ENCODE measurements around the gene CERS2. TPM values are rescaled to one million over a fixed set of nuclear protein-coding genes. Genes with fewer than 3 reads are reported as not detected.

CERS2 gene
- total RNA-seq, 2 experiments from 2014 or later: 153 TPM

GRCh38 chr1:150992626-150993025 lies 18.0 kb upstream of the CERS2 start:
- no peaks in the 10 kb centered on the region for H3K27me3 Mint-ChIP-seq
- no peaks in the 10 kb centered on the region for H3K36me3 Mint-ChIP-seq
- H3K4me3 Mint-ChIP-seq: no peak overlapping the region
- POLR2A ChIA-PET: no interaction called here
- ATAC-seq (ENCODE audit: low read depth) (no peak), DNase-seq (no peak)
- peaks cover 14% of the 10 kb centered on the region for H3K4me1 Mint-ChIP-seq
- no peaks in the 10 kb centered on the region for H3K9me3 Mint-ChIP-seq
- H3K27ac Mint-ChIP-seq: no peak overlapping the region

- POLR2A ChIA-PET: no interaction called here
- Mint-ChIP-seq H3K36me3 (no peaks in the 10 kb centered on the region), H3K27me3 (peaks cover 4% of the 10 kb centered on the region), H3K27ac (no peak overlapping the region), H3K4me3 (no peak overlapping the region), H3K9me3 (no peaks in the 10 kb centered on the region), H3K4me1 (peaks cover 9% of the 10 kb centered on the region)
- no peak for DNase-seq
- no peak for ATAC-seq (ENCODE audit: low read depth)
Observed at GRCh38 chr1:150987924-150988323, 13.3 kb upstream of the CERS2 start.

GRCh38 chr1:150985179-150985825 lies 10.7 kb upstream of the CERS2 start:
- H3K36me3 Mint-ChIP-seq: no peaks in the 10 kb centered on the region
- no peak overlapping the region for H3K4me3 Mint-ChIP-seq
- no peak overlapping the region for H3K27ac Mint-ChIP-seq
- POLR2A ChIA-PET: no interaction called here
- H3K27me3 Mint-ChIP-seq: peaks cover 4% of the 10 kb centered on the region
- DNase-seq (no peak), ATAC-seq (ENCODE audit: low read depth) (no peak)
- peaks cover 9% of the 10 kb centered on the region for H3K4me1 Mint-ChIP-seq
- H3K9me3 Mint-ChIP-seq: no peaks in the 10 kb centered on the region

- POLR2A ChIA-PET: interaction anchor here (0.6 to 1.4 kb wide), 3 partner anchors 76 to 190 kb away, joined by 3 to 4 read pairs (median 3); no protein-coding TSS in a partner anchor
- Mint-ChIP-seq H3K36me3 (no peaks in the 10 kb centered on the region), H3K4me1 (peaks cover 12% of the 10 kb centered on the region), H3K27ac (peak within 1 kb of the TSS; percentile 24), H3K4me3 (no peak within 1 kb of the TSS), H3K9me3 (no peaks in the 10 kb centered on the region), H3K27me3 (peaks cover 4% of the 10 kb centered on the region)
- no peak for ATAC-seq (ENCODE audit: low read depth)
- DNase-seq: no peak
Observed at GRCh38 chr1:150981805-150982712, 7.4 kb upstream of the CERS2 start, which contains the start of gene ANXA9. ANXA9 (plus strand) TSS chr1:150982292; CDS start chr1:150983106, 814 bp downstream.

GRCh38 chr1:150981177-150981804 lies 6.7 kb upstream of the CERS2 start:
- no peak for ATAC-seq (ENCODE audit: low read depth)

GRCh38 chr1:150979092-150980056 lies 4.7 kb upstream of the CERS2 start:
- H3K4me1 Mint-ChIP-seq: peaks cover 21% of the 10 kb centered on the region
- H3K4me3 Mint-ChIP-seq: peak overlapping the region; percentile 71
- H3K36me3 Mint-ChIP-seq: no peaks in the 10 kb centered on the region
- POLR2A ChIA-PET: interaction anchor here (0.6 to 1.7 kb wide), 3 partner anchors 11 to 51 kb away, joined by 3 to 4 read pairs (median 4); partner anchors contain the start of gene PRUNE1
- peaks cover 2% of the 10 kb centered on the region for H3K27me3 Mint-ChIP-seq
- DNase-seq (peak; percentile 83), ATAC-seq (ENCODE audit: low read depth) (peak; percentile 57)
- no peaks in the 10 kb centered on the region for H3K9me3 Mint-ChIP-seq
- H3K27ac Mint-ChIP-seq: peak overlapping the region; percentile 78

More at GRCh38 chr1:150981177-150981804, 6.7 kb upstream of the CERS2 start:
- Mint-ChIP-seq H3K4me1 (peaks cover 19% of the 10 kb centered on the region), H3K4me3 (no peak overlapping the region), H3K27me3 (peaks cover 4% of the 10 kb centered on the region), H3K9me3 (no peaks in the 10 kb centered on the region), H3K36me3 (no peaks in the 10 kb centered on the region), H3K27ac (peak overlapping the region; percentile 24)
- POLR2A ChIA-PET: interaction anchor here (1.4 kb wide), 1 partner anchor 90 kb away, joined by 3 read pairs; no protein-coding TSS in a partner anchor
- DNase-seq: no peak

- no peaks in the 10 kb centered on the region for H3K9me3 Mint-ChIP-seq
Observed at GRCh38 chr1:150976879-150977694, 2.5 kb upstream of the CERS2 start.

GRCh38 chr1:150976401-150976821 lies 1.8 kb upstream of the CERS2 start:
- Mint-ChIP-seq H3K4me3 (peak overlapping the region; percentile 71), H3K27ac (peak overlapping the region; percentile 49), H3K4me1 (peaks cover 40% of the 10 kb centered on the region), H3K9me3 (no peaks in the 10 kb centered on the region), H3K27me3 (peaks cover 2% of the 10 kb centered on the region), H3K36me3 (no peaks in the 10 kb centered on the region)
- ATAC-seq (ENCODE audit: low read depth) (no peak), DNase-seq (no peak)
- POLR2A ChIA-PET: interaction anchor here (0.7 to 1.2 kb wide), 4 partner anchors 30 to 180 kb away, joined by 3 to 4 read pairs (median 4); partner anchors contain the start of genes MINDY1 and TNFAIP8L2

More at GRCh38 chr1:150976879-150977694, 2.5 kb upstream of the CERS2 start:
- Mint-ChIP-seq H3K27me3 (peaks cover 2% of the 10 kb centered on the region), H3K36me3 (no peaks in the 10 kb centered on the region), H3K4me1 (peaks cover 33% of the 10 kb centered on the region), H3K4me3 (peak overlapping the region; percentile 71), H3K27ac (peak overlapping the region; percentile 49)
- DNase-seq: peak; percentile 58
- no peak for ATAC-seq (ENCODE audit: low read depth)
- POLR2A ChIA-PET: interaction anchor here (0.7 to 1.7 kb wide), 5 partner anchors 9 to 180 kb away, joined by 3 to 4 read pairs (median 4); partner anchors contain the start of genes MINDY1 and TNFAIP8L2

- Mint-ChIP-seq H3K4me3 (peak overlapping the region; percentile 90), H3K36me3 (no peaks in the 10 kb centered on the region), H3K9me3 (no peaks in the 10 kb centered on the region), H3K27me3 (peaks cover 2% of the 10 kb centered on the region), H3K4me1 (peaks cover 53% of the 10 kb centered on the region), H3K27ac (peak overlapping the region; percentile 82)
- DNase-seq: peak; percentile 69
- POLR2A ChIA-PET: interaction anchor here (0.5 to 2.0 kb wide), 13 partner anchors 15 to 882 kb away, joined by 3 to 9 read pairs (median 4); partner anchors contain the start of genes ARNT, CTSS, ENSA and GOLPH3L
- ATAC-seq (ENCODE audit: low read depth): peak; percentile 26
Observed at GRCh38 chr1:150973836-150974579, 627 bp downstream of the CERS2 start.

GRCh38 chr1:150973258-150973835 lies 1.3 kb downstream of the CERS2 start:
- DNase-seq (no peak), ATAC-seq (ENCODE audit: low read depth) (peak; percentile 3)
- H3K27me3 Mint-ChIP-seq: peaks cover 2% of the 10 kb centered on the region
- peak overlapping the region; percentile 82 for H3K27ac Mint-ChIP-seq
- H3K36me3 Mint-ChIP-seq: peaks cover 4% of the 10 kb centered on the region
- POLR2A ChIA-PET: interaction anchor here (0.5 to 2.0 kb wide), 13 partner anchors 14 to 881 kb away, joined by 3 to 9 read pairs (median 4); partner anchors contain the start of genes ARNT, CTSS, ENSA and GOLPH3L
- H3K9me3 Mint-ChIP-seq: no peaks in the 10 kb centered on the region
- H3K4me3 Mint-ChIP-seq: peak overlapping the region; percentile 90
- H3K4me1 Mint-ChIP-seq: peaks cover 54% of the 10 kb centered on the region
